Endothelial cell of umbilical vein (primary cell): ENCODE data around the gene DENND1B. TPM values are rescaled to one million over a fixed set of nuclear protein-coding genes. Genes with fewer than 3 reads are reported as not detected.

Experiments
- BruUV-seq: library from RNA; stranded (reverse); fragments of 400-500 nt; replicated peaks from 2 replicates; lab custom pipeline; 2021; lab: Mats Ljungman, UMichigan
- CTCF ChIA-PET: fragments of 300-600, 350-600 bp; sonication (Branson Sonifier 250); formaldehyde crosslinking; loops from one replicate; lab custom pipeline; 2021; ENCODE audit warnings: antibody characterized with exemption, inconsistent platforms; lab: Charles Lee
- POLR2A ChIA-PET: fragments of 300-600, 350-600 bp; sonication (Branson Sonifier 250); formaldehyde crosslinking; loops from one replicate; lab custom pipeline; 2021; ENCODE audit warnings: antibody characterized with exemption, inconsistent platforms; lab: Charles Lee
- DNase-seq: peaks from one replicate; pipeline ENCODE4 v3.0.0-alpha.2; 2011; ENCODE audit warnings: low read depth, low spot score
- FAIRE-seq: peaks from 2 replicates; lab custom pipeline; 2011; peaks lifted over from hg19 to GRCh38; lab: Jason Lieb, UNC
- H2AFZ ChIP-seq: 2 replicates; pipeline ENCODE4 v1.6.0; 2012; ENCODE audit warnings: low read depth, low read length, control low read depth, inconsistent platforms
- H3K27ac ChIP-seq: 2 replicates; pipeline ENCODE4 v1.5.1; 2011; ENCODE audit warnings: low read depth, mild to moderate bottlenecking, control low read depth, low read length, moderate library complexity; ENCODE audit not compliant: insufficient read depth
- H3K27me3 ChIP-seq, 2 experiments: 2 replicates each; pipeline versions ENCODE4 v1.6.0 to v1.6.1; 2011; ENCODE audit warnings: low read length in 2 of 2, mixed read lengths in 1 of 2; ENCODE audit not compliant: control insufficient read depth in 2 of 2, insufficient read depth in 2 of 2
- H3K36me3 ChIP-seq, 2 experiments: 2 replicates in 1 of 2; 3 replicates in 1 of 2; pipeline ENCODE4 v1.5.1; 2011; ENCODE audit warnings: low read length in 2 of 2, mild to moderate bottlenecking in 1 of 2, moderate library complexity in 1 of 2; ENCODE audit not compliant: control insufficient read depth in 2 of 2, insufficient read depth in 2 of 2; ENCODE audit errors: extremely low read depth in 1 of 2
- H3K4me1 ChIP-seq: 3 replicates; pipeline ENCODE4 v1.5.1; 2011; ENCODE audit warnings: mild to moderate bottlenecking, low read length; ENCODE audit not compliant: control insufficient read depth, insufficient read depth; ENCODE audit errors: extremely low read depth
- H3K4me2 ChIP-seq: 2 replicates; pipeline ENCODE4 v1.6.1; 2011; ENCODE audit warnings: low read length, control low read depth, mixed read lengths; ENCODE audit not compliant: insufficient read depth
- H3K4me3 ChIP-seq, 3 experiments: fragments of 200-600 bp in 1 of 3; sonication (generic), shearing (Covaris generic) in 1 of 3; replicated peaks in 1 of 3; 2 replicates each; pipeline ENCODE4 v1.5.1; 2011 to 2016; ENCODE audit warnings: control low read depth in 3 of 3, low read length in 3 of 3, mild to moderate bottlenecking in 2 of 3, inconsistent platforms in 1 of 3, low read depth in 1 of 3, moderate library complexity in 1 of 3; ENCODE audit not compliant: insufficient read depth in 1 of 3
- H3K79me2 ChIP-seq: 2 replicates; pipeline ENCODE4 v1.6.0; 2012; ENCODE audit warnings: low read length, inconsistent platforms; ENCODE audit not compliant: control insufficient read depth, insufficient read depth
- H3K9ac ChIP-seq: replicated peaks from 2 replicates; pipeline ENCODE3; 2011; ENCODE audit warnings: low read length, control low read depth; ENCODE audit not compliant: insufficient read depth; ENCODE audit errors: extremely low read depth
- H3K9me1 ChIP-seq: replicated peaks from 3 replicates; pipeline ENCODE4 v1.6.0; 2011; ENCODE audit warnings: mild to moderate bottlenecking, low read length; ENCODE audit not compliant: control insufficient read depth, insufficient read depth; ENCODE audit errors: extremely low read depth
- H3K9me3 ChIP-seq: replicated peaks from 2 replicates; pipeline ENCODE4 v1.5.1; 2012; ENCODE audit warnings: low read length, inconsistent platforms; ENCODE audit not compliant: control insufficient read depth, insufficient read depth
- H4K20me1 ChIP-seq: replicated peaks from 2 replicates; pipeline ENCODE3; 2011; ENCODE audit warnings: mild to moderate bottlenecking, low read length; ENCODE audit not compliant: control insufficient read depth, insufficient read depth; ENCODE audit errors: extremely low read depth
- EZH2 ChIP-seq: IDR thresholded peaks from 2 replicates; pipeline ENCODE4 v1.6.1; 2012; ENCODE audit warnings: borderline replicate concordance, low read depth, mild to moderate bottlenecking, moderate library complexity, low read length, inconsistent platforms; ENCODE audit not compliant: severe bottlenecking
- FOS ChIP-seq: IDR thresholded peaks from 2 replicates; pipeline ENCODE4 v1.6.1; 2011; ENCODE audit warnings: mild to moderate bottlenecking, low read length, moderate library complexity, borderline replicate concordance; ENCODE audit not compliant: insufficient read depth
- GATA2 ChIP-seq: IDR thresholded peaks from 2 replicates; pipeline ENCODE4 v1.7.0; 2011; ENCODE audit warnings: low read depth, mild to moderate bottlenecking, moderate library complexity, mixed read lengths, low read length; ENCODE audit not compliant: insufficient read length, insufficient read depth
- JUN ChIP-seq: IDR thresholded peaks from 2 replicates; pipeline ENCODE4 v1.6.1; 2011; ENCODE audit warnings: borderline replicate concordance, low read depth; ENCODE audit not compliant: insufficient read length, insufficient read depth
- MYC ChIP-seq: IDR thresholded peaks from one replicate; pipeline ENCODE4 v1.6.1; 2011; ENCODE audit warnings: mild to moderate bottlenecking, low read depth, low read length
- POLR2A ChIP-seq: IDR thresholded peaks from 2 replicates; pipeline ENCODE4 v1.6.1; 2012; ENCODE audit warnings: low read depth, mild to moderate bottlenecking, control low read depth, low read length
- POLR2AphosphoS5 ChIP-seq: IDR thresholded peaks from 2 replicates; pipeline ENCODE4 v1.6.1; 2012; ENCODE audit warnings: low read depth, mild to moderate bottlenecking, control low read depth, low read length, moderate library complexity; ENCODE audit not compliant: insufficient read depth
- dilution Hi-C: fragments of 300-500 bp; cut with MboI; formaldehyde crosslinking; loops from one replicate; pipeline ENCODE4 v1.15.0; 2019; ENCODE audit warnings: low sequenced_read_pairs; ENCODE audit not compliant: extremely low pct_ligation_motif_present
- intact Hi-C: fragments of 100-400 bp; cut with micrococcal nuclease; formaldehyde crosslinking; loops from one replicate; pipeline ENCODE4 v1.10.0; 2022
- polyA plus RNA-seq, 4 experiments: library from polyadenylated mRNA; depleted of rRNA in 3 of 4; stranded (reverse) in 3 of 4; unstranded in 1 of 4; fragments of >200 nt; gene quantifications; 2 replicates each; pipeline versions ENCODE4 v1.2.1 to v1.2.3, GENCODE V29; 2011 to 2012; ENCODE audit warnings: missing spikeins in 1 of 4
- total RNA-seq: library from RNA; stranded (reverse); gene quantifications from 2 replicates; pipeline ENCODE4 v1.2.3, GENCODE V29; 2021
- TF ChIP-seq, protein P1 (sequence below): IDR thresholded peaks from 2 replicates; pipeline ENCODE4 v1.6.1; 2011; ENCODE audit not compliant: insufficient read depth, insufficient read length
- TF ChIP-seq, protein P2 (sequence below), 2 donors: IDR thresholded peaks; 1 replicate in 1 of 2; 2 replicates in 1 of 2; pipeline ENCODE4 v1.5.1; 2011; ENCODE audit warnings: low read length in 2 of 2, mild to moderate bottlenecking in 2 of 2, moderate library complexity in 2 of 2, control low read depth in 1 of 2, inconsistent platforms in 1 of 2, low read depth in 1 of 2; ENCODE audit not compliant: insufficient read depth in 1 of 2; ENCODE audit errors: extremely low read depth in 1 of 2

DENND1B gene
- total and polyA plus RNA-seq, 2 donors (not counting 3 experiments of a cell fraction or from before 2014, with no cell fraction given), result 0.97 to 3.3 TPM

DNA sequence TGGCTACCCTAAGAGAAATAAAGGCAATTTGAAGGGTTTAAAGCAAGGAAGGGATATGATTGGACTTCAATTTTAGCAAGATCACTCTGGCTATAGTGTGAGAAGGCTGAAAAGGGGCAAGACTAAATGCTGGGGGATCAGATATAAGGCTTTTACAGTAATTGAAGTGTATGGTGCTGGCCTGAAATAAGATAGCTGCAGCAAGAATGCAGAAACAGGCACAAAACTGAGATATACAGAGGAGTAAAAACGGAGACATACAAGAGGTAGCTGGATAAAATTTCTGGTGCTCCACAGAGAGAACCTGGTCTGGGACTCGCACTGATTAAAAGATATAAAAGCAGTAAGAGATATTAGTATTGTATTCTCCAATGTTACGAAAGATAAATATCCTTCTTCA is 92.0 kb downstream of the DENND1B start:
- dilution Hi-C loops, result no loop called here

More for the DNA sequence above, 92.0 kb downstream of the DENND1B start:
- CTCF ChIA-PET, result interaction anchor here (0.6 kb wide), 1 partner anchor 912 kb away, joined by 4 read pairs; no protein-coding TSS in a partner anchor
- H3K79me2 ChIP-seq, result no peaks in the 10 kb centered on the region
- no peaks in the 10 kb centered on the region for H4K20me1 ChIP-seq
- H3K9ac ChIP-seq, result no peak overlapping the region
- no peaks in the 10 kb centered on the region for H3K4me1 ChIP-seq
- FAIRE-seq, result no peak
- TF ChIP-seq, protein P1, sequence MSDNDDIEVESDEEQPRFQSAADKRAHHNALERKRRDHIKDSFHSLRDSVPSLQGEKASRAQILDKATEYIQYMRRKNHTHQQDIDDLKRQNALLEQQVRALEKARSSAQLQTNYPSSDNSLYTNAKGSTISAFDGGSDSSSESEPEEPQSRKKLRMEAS, result no peak
- TF ChIP-seq POLR2A (no peak), EZH2 (no peak), MYC (no peak), POLR2AphosphoS5 (no peak), FOS (no peak), JUN (no peak), GATA2 (no peak)
- TF ChIP-seq, protein P2, sequence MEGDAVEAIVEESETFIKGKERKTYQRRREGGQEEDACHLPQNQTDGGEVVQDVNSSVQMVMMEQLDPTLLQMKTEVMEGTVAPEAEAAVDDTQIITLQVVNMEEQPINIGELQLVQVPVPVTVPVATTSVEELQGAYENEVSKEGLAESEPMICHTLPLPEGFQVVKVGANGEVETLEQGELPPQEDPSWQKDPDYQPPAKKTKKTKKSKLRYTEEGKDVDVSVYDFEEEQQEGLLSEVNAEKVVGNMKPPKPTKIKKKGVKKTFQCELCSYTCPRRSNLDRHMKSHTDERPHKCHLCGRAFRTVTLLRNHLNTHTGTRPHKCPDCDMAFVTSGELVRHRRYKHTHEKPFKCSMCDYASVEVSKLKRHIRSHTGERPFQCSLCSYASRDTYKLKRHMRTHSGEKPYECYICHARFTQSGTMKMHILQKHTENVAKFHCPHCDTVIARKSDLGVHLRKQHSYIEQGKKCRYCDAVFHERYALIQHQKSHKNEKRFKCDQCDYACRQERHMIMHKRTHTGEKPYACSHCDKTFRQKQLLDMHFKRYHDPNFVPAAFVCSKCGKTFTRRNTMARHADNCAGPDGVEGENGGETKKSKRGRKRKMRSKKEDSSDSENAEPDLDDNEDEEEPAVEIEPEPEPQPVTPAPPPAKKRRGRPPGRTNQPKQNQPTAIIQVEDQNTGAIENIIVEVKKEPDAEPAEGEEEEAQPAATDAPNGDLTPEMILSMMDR (IDR thresholded peaks at IDR 0.05; ENCODE audit: extremely low read depth in 1 of 2, insufficient read depth in 1 of 2, low read depth in 1 of 2, low read length in 2 of 2), result no peak
- no peaks in the 10 kb centered on the region for H3K9me3 ChIP-seq
- intact Hi-C loops, result no loop called here
- no peak overlapping the region for H3K4me3 ChIP-seq
- no peaks in the 10 kb centered on the region for H3K9me1 ChIP-seq
- BruUV-seq, result no TSS peak
- no peaks in the 10 kb centered on the region for H3K36me3 ChIP-seq
- H3K27me3 ChIP-seq, result no peaks in the 10 kb centered on the region
- DNase-seq, result no peak
- H2AFZ ChIP-seq, result no peak overlapping the region
- POLR2A ChIA-PET, result no interaction called here
- no peak overlapping the region for H3K4me2 ChIP-seq
- H3K27ac ChIP-seq, result no peak overlapping the region
